Measurements from ENCODE around the gene ADGRG2. TPM values are rescaled to one million over a fixed set of nuclear protein-coding genes. Genes with fewer than 3 reads are reported as not detected.

The ADGRG2 gene
- total and polyA plus RNA-seq, 2 donors = 1.5 to 2.4 TPM

DNA sequence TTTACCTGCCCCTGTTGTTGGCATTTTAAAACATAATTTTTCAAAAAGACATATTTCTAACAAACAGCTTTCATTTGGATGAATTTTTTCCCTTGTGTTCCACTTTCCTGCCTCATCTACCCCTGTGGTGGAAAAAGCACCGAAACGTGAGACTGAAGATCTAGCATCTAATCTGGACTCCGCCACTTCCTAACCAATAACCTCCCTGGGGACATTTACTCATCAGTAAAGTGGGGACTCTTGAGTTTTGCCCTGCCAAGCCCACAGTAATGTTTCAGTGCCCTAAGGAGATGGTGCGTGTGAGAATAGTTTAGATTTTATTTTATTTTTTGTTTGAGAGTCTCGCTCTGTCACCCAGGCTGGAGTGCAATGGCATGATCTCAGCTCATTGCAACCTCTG lies 56.7 kb downstream of the ADGRG2 start:
- 94% methylated on average over 5 of the region's 5 CpGs for WGBS
- Histone ChIP-seq H3K4me1 (ENCODE audit: insufficient read depth) (no peaks in the 10 kb centered on the region), H3K27ac (ENCODE audit: low read depth) (no peak overlapping the region), H3K36me3 (ENCODE audit: insufficient read depth) (no peaks in the 10 kb centered on the region), H3K4me3 (ENCODE audit: low read depth, low read length) (no peak overlapping the region)
- no peak for DNase-seq (ENCODE audit: extremely low spot score)

DNA sequence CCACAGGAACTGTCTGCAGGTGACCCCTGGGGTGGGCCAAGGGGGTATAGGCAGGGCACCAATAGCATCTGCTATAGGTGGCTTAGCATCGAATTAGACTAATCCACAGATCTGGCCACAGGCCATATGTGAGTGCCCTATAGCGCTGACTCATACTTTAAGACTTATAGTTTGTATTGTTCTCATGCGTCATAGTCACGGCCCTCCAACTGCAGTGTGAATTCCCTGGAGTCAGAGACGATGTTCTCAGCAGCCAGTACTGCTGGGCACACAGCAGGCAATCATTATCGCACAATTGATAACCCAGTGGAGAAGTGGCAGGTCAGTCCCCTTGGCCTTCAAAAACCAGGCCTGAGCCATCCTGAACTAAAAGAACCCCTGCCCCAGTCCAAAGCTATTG lies 58.1 kb downstream of the ADGRG2 start:
- 94% methylated on average over 6 of the region's 6 CpGs for WGBS
- H3K4me3 ChIP-seq (ENCODE audit: low read depth, low read length) = no peak overlapping the region
- no peak overlapping the region for H3K27ac ChIP-seq (ENCODE audit: low read depth)
- no peaks in the 10 kb centered on the region for H3K4me1 ChIP-seq (ENCODE audit: insufficient read depth)
- no peak for DNase-seq (ENCODE audit: extremely low spot score)
- H3K36me3 ChIP-seq (ENCODE audit: insufficient read depth) = no peaks in the 10 kb centered on the region

- Histone ChIP-seq H3K4me1 (ENCODE audit: insufficient read depth) (no peaks in the 10 kb centered on the region), H3K36me3 (ENCODE audit: insufficient read depth) (no peaks in the 10 kb centered on the region), H3K4me3 (ENCODE audit: low read depth, low read length) (no peak overlapping the region), H3K27ac (ENCODE audit: low read depth) (no peak overlapping the region)
- 65% methylated on average over 8 of the region's 8 CpGs for WGBS
- DNase-seq (ENCODE audit: extremely low spot score) = no peak
Measured at GRCh38 chrX:19063030-19063429, 59.2 kb downstream of the ADGRG2 start.

DNA sequence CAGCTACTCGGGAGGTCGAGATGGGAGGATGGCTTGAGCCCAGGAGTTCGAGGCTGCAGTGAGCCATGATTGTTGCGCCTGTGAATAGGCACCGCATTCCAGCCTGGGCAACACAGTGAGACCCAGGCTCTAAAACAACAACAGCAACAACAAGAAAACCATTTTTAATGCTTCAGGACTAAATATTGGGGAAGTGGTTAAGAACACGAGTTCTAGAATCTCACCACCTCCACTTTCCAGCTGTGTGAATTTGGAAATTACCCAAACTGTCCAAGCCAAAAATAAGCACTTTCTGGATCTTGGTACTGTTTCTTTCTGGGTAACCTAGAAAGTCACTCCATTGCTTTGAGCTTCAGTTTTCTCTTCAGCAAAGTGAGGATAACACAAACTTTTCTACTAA lies 63.2 kb downstream of the ADGRG2 start:
- Histone ChIP-seq H3K27ac (ENCODE audit: low read depth) (no peak overlapping the region), H3K4me1 (ENCODE audit: insufficient read depth) (no peaks in the 10 kb centered on the region), H3K4me3 (ENCODE audit: low read depth, low read length) (no peak overlapping the region), H3K36me3 (ENCODE audit: insufficient read depth) (no peaks in the 10 kb centered on the region)
- no peak for DNase-seq (ENCODE audit: extremely low spot score)
- 91% methylated on average over 6 of the region's 6 CpGs for WGBS

- Histone ChIP-seq H3K4me3 (ENCODE audit: low read depth, low read length) (no peak overlapping the region), H3K4me1 (ENCODE audit: insufficient read depth) (no peaks in the 10 kb centered on the region), H3K27ac (ENCODE audit: low read depth) (no peak overlapping the region), H3K36me3 (ENCODE audit: insufficient read depth) (peaks cover 3% of the 10 kb centered on the region)
- 52% methylated on average over 2 of the region's 2 CpGs for WGBS
- DNase-seq (ENCODE audit: extremely low spot score) = no peak
Measured at GRCh38 chrX:19057856-19058255, 64.4 kb downstream of the ADGRG2 start.

- no peak overlapping the region for H3K4me3 ChIP-seq (ENCODE audit: low read depth, low read length)
Measured at GRCh38 chrX:19049110-19049509, 73.2 kb downstream of the ADGRG2 start.

DNA sequence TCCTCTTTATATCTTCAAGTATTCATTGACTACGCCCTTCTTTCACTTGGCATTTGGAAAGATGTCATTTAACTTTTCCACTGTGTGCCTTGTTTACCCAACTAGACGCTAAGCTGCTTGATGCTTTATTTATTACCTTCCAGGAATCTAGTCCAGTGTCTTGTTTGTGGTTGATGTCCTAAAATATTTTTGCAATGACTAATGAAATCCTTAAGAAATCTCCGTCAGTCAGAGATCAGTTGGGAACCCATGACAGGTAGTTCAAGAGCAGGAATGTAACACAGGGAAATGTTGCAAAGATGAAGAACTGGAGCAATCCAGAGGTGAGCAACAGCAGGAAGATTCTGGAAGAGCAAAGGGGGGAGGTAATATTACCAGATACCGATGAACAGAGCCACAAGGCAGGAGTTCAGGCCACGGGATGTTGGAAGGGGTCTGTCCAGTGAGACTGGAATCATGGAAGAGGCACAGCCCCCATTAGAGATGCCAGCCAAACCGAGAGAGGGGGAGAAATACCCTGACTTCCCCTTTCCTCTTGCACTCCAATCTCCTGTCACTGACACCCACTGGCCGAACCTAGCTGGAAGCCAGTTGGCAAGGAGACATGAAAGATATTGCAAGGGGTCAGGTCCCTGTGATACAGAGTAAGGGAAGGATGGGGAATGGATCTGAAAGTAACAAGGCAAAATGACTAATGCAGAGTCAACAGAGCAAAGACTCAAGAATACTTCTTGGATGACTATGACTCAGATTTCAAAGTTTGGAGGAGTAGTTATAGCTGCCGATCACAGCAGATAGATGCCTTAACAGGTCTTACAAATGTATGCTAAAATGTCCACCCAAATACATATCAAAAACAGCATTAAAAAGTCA lies 75.7 kb downstream of the ADGRG2 start:
- Histone ChIP-seq H3K27ac (ENCODE audit: low read depth) (no peak overlapping the region), H3K4me3 (ENCODE audit: low read depth, low read length) (no peak overlapping the region), H3K36me3 (ENCODE audit: insufficient read depth) (no peaks in the 10 kb centered on the region), H3K4me1 (ENCODE audit: insufficient read depth) (no peaks in the 10 kb centered on the region)
- 77% methylated on average over 8 of the region's 8 CpGs for WGBS
- no peak for DNase-seq (ENCODE audit: extremely low spot score)

More at GRCh38 chrX:19049110-19049509, 73.2 kb downstream of the ADGRG2 start:
- no peak for DNase-seq (ENCODE audit: extremely low spot score)
- 77% methylated on average over 5 of the region's 5 CpGs for WGBS
- H3K36me3 ChIP-seq (ENCODE audit: insufficient read depth) = peaks cover 3% of the 10 kb centered on the region
- no peaks in the 10 kb centered on the region for H3K4me1 ChIP-seq (ENCODE audit: insufficient read depth)
- H3K27ac ChIP-seq (ENCODE audit: low read depth) = no peak overlapping the region

DNA sequence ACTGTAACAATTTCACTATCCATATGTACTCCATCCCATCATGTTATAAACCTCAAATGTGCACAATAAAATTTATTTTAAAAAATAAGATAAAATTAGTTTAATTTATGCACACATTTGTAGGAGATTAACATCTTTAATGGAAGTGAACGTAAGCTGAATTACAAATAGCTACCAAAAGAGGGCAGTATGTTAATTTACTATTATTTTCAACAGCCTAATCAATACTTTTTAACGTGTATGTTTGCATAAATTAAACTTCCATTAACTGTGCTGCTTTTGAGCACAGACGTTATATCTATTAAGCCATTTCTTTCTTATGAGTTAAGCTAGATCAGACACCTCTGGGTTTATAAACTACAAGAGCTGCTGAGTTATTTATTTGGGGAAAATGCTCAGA lies 81.9 kb downstream of the ADGRG2 start:
- Histone ChIP-seq H3K36me3 (ENCODE audit: insufficient read depth) (no peaks in the 10 kb centered on the region), H3K4me3 (ENCODE audit: low read depth, low read length) (no peak overlapping the region), H3K27ac (ENCODE audit: low read depth) (no peak overlapping the region), H3K4me1 (ENCODE audit: insufficient read depth) (no peaks in the 10 kb centered on the region)
- no peak for DNase-seq (ENCODE audit: extremely low spot score)
- WGBS = 32% methylated on average over 3 of the region's 3 CpGs

DNA sequence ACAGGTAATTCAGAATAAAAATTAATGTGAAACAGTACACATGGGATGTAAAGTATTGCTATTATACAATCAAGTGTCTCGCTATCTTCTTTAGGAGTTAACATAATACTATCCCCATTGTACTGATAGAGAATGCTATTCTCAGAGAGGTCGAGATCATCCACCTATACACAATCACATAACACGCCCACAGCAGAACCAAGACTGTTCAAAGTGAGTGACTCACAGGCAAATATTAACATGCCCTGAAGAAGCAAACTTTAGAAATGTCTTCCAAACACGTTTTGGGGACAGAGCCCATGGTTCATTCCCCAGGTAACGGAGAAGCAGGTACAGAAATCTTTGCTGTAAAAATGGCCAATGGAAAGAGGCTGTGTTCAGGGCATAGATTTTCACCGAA lies 88.2 kb downstream of the ADGRG2 start:
- no peak for DNase-seq (ENCODE audit: extremely low spot score)
- WGBS = 91% methylated on average over 6 of the region's 6 CpGs
- H3K27ac ChIP-seq (ENCODE audit: low read depth) = no peak overlapping the region
- no peaks in the 10 kb centered on the region for H3K36me3 ChIP-seq (ENCODE audit: insufficient read depth)
- no peaks in the 10 kb centered on the region for H3K4me1 ChIP-seq (ENCODE audit: insufficient read depth)
- no peak overlapping the region for H3K4me3 ChIP-seq (ENCODE audit: low read depth, low read length)

DNA sequence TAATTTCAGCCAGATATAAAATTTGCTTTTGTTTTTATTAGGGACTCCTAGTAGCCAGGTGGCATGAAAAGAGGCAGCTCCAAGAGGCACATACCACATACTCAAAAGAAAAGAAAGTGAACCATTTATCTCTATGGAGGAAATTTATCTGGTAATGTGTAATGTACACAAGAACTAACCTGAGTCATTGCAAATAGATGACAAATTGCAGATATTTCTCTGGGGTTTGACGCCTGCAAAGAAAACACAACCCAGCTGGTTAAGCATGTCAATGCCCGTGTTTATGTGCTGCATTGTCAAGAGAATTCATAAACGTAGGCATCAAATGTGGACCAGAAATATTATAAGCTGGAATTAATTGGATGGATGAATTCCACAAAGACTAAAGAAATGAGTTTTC lies 91.5 kb downstream of the ADGRG2 start:
- H3K4me3 ChIP-seq (ENCODE audit: low read depth, low read length) = no peak overlapping the region
- H3K4me1 ChIP-seq (ENCODE audit: insufficient read depth) = no peaks in the 10 kb centered on the region
- no peaks in the 10 kb centered on the region for H3K36me3 ChIP-seq (ENCODE audit: insufficient read depth)
- no peak overlapping the region for H3K27ac ChIP-seq (ENCODE audit: low read depth)
- 83% methylated on average over 3 of the region's 3 CpGs for WGBS
- DNase-seq (ENCODE audit: extremely low spot score) = no peak

GRCh38 chrX:19028560-19028959 lies 93.7 kb downstream of the ADGRG2 start:
- no peak overlapping the region for H3K4me3 ChIP-seq (ENCODE audit: low read depth, low read length)
- H3K27ac ChIP-seq (ENCODE audit: low read depth) = no peak overlapping the region
- no peaks in the 10 kb centered on the region for H3K36me3 ChIP-seq (ENCODE audit: insufficient read depth)
- DNase-seq (ENCODE audit: extremely low spot score) = no peak
- H3K4me1 ChIP-seq (ENCODE audit: insufficient read depth) = no peaks in the 10 kb centered on the region
- WGBS = 91% methylated on average over 6 of the region's 6 CpGs

GRCh38 chrX:19024366-19024765 lies 97.9 kb downstream of the ADGRG2 start:
- no peak for DNase-seq (ENCODE audit: extremely low spot score)
- H3K4me1 ChIP-seq (ENCODE audit: insufficient read depth) = no peaks in the 10 kb centered on the region
- WGBS = 85% methylated on average over 4 of the region's 4 CpGs
- H3K27ac ChIP-seq (ENCODE audit: low read depth) = no peak overlapping the region
- no peak overlapping the region for H3K4me3 ChIP-seq (ENCODE audit: low read depth, low read length)
- no peaks in the 10 kb centered on the region for H3K36me3 ChIP-seq (ENCODE audit: insufficient read depth)

DNA sequence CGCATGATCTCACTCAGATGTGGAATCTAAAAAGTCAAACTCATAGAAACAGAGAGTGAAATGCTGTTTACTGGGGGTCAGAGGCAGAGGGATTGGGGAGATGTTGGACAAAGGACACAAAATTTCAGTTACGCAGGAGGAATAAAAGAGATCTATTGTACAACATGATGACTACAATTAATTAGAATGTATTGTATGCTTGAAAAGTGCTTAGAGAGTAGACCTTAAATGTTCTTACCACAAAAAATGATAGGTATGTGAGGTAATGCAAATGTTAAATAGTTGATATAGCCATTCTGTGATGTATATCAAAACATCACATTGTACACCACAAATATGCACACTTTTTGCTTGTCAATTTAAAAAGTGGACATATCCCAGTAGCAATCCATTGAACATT lies 102.3 kb downstream of the ADGRG2 start:
- Histone ChIP-seq H3K27ac (ENCODE audit: low read depth) (no peak overlapping the region), H3K36me3 (ENCODE audit: insufficient read depth) (no peaks in the 10 kb centered on the region), H3K4me1 (ENCODE audit: insufficient read depth) (no peaks in the 10 kb centered on the region), H3K4me3 (ENCODE audit: low read depth, low read length) (no peak overlapping the region)
- no peak for DNase-seq (ENCODE audit: extremely low spot score)
- WGBS = 94% methylated on average over 2 of the region's 2 CpGs

DNA sequence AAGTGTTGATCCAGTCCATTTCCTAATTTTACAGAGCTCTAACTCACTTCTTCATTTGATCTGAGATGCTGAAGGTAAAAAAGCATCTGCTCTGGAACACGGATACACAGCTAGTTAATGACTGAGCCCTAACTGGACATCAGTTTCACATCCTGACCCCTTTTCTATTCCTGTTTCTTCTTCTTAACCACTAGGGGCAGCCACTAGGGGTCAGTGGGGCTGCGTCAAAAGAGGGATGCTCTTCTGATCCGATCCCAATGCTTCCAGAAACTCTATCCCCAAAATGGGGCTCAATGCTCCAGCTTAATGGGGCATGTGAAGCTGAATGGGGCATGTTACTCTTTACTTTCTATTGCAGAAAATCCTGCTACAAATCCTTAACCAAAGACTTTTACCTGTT lies 105.0 kb downstream of the ADGRG2 start:
- Histone ChIP-seq H3K27ac (ENCODE audit: low read depth) (no peak overlapping the region), H3K4me3 (ENCODE audit: low read depth, low read length) (no peak overlapping the region), H3K36me3 (ENCODE audit: insufficient read depth) (no peaks in the 10 kb centered on the region), H3K4me1 (ENCODE audit: insufficient read depth) (no peaks in the 10 kb centered on the region)
- no peak for DNase-seq (ENCODE audit: extremely low spot score)
- 36% methylated on average over 3 of the region's 3 CpGs for WGBS
